ENCODE data around the gene ATF7IP2. TPM values are rescaled to one million over a fixed set of nuclear protein-coding genes. Genes with fewer than 3 reads are reported as not detected.

Gene ATF7IP2
- total and polyA plus RNA-seq, 4 donors: 14.3 to 60.4 (median 30.1) TPM

DNA sequence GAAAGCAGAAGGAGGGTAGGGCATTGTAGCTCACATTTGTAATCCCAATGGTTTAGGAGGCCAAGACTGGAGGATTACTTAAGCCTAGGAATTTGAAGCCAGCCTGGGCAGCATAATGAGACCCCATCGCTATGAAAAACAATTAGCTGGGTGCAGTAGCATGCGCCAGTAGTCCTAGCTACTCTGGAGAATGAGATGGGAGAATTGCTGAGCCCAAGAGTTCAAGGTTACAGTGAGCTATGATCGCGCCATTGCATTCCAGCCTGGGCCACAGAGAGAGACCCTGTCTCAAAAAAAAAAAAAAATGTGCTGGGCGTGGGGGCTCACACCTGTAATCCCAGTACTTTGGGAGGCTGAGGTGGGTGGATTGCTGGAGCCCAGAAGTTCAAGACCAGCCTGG, 5.0 kb downstream of the ATF7IP2 start:
- TF ChIP-seq TAF1 (conservative IDR thresholded peaks at IDR 0.05) (no peak), FOXA2 (IDR thresholded peaks at IDR 0.05) (no peak), RAD21 (IDR thresholded peaks at IDR 0.05) (no peak), RXRA (IDR thresholded peaks at IDR 0.05) (no peak), HNF4G (IDR thresholded peaks at IDR 0.05) (no peak), GABPA (IDR thresholded peaks at IDR 0.05 in 1 of 2, conservative IDR thresholded peaks at IDR 0.05 in 1 of 2) (no peak), SP1 (IDR thresholded peaks at IDR 0.05) (no peak), NR2F2 (IDR thresholded peaks at IDR 0.05) (no peak), HNF4A (conservative IDR thresholded peaks at IDR 0.05) (no peak), YY1 (IDR thresholded peaks at IDR 0.05) (no peak)
- TF ChIP-seq, protein P1, sequence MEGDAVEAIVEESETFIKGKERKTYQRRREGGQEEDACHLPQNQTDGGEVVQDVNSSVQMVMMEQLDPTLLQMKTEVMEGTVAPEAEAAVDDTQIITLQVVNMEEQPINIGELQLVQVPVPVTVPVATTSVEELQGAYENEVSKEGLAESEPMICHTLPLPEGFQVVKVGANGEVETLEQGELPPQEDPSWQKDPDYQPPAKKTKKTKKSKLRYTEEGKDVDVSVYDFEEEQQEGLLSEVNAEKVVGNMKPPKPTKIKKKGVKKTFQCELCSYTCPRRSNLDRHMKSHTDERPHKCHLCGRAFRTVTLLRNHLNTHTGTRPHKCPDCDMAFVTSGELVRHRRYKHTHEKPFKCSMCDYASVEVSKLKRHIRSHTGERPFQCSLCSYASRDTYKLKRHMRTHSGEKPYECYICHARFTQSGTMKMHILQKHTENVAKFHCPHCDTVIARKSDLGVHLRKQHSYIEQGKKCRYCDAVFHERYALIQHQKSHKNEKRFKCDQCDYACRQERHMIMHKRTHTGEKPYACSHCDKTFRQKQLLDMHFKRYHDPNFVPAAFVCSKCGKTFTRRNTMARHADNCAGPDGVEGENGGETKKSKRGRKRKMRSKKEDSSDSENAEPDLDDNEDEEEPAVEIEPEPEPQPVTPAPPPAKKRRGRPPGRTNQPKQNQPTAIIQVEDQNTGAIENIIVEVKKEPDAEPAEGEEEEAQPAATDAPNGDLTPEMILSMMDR (IDR thresholded peaks at IDR 0.05; ENCODE audit: low read depth, low read length, missing input control): no peak
- TF ChIP-seq, protein P2, sequence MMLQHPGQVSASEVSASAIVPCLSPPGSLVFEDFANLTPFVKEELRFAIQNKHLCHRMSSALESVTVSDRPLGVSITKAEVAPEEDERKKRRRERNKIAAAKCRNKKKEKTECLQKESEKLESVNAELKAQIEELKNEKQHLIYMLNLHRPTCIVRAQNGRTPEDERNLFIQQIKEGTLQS (IDR thresholded peaks at IDR 0.05): no peak
- TF ChIP-seq, protein P3, sequence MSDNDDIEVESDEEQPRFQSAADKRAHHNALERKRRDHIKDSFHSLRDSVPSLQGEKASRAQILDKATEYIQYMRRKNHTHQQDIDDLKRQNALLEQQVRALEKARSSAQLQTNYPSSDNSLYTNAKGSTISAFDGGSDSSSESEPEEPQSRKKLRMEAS (IDR thresholded peaks at IDR 0.05): no peak
- TF ChIP-seq, protein P4, sequence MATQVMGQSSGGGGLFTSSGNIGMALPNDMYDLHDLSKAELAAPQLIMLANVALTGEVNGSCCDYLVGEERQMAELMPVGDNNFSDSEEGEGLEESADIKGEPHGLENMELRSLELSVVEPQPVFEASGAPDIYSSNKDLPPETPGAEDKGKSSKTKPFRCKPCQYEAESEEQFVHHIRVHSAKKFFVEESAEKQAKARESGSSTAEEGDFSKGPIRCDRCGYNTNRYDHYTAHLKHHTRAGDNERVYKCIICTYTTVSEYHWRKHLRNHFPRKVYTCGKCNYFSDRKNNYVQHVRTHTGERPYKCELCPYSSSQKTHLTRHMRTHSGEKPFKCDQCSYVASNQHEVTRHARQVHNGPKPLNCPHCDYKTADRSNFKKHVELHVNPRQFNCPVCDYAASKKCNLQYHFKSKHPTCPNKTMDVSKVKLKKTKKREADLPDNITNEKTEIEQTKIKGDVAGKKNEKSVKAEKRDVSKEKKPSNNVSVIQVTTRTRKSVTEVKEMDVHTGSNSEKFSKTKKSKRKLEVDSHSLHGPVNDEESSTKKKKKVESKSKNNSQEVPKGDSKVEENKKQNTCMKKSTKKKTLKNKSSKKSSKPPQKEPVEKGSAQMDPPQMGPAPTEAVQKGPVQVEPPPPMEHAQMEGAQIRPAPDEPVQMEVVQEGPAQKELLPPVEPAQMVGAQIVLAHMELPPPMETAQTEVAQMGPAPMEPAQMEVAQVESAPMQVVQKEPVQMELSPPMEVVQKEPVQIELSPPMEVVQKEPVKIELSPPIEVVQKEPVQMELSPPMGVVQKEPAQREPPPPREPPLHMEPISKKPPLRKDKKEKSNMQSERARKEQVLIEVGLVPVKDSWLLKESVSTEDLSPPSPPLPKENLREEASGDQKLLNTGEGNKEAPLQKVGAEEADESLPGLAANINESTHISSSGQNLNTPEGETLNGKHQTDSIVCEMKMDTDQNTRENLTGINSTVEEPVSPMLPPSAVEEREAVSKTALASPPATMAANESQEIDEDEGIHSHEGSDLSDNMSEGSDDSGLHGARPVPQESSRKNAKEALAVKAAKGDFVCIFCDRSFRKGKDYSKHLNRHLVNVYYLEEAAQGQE (IDR thresholded peaks at IDR 0.05): no peak
- TF ChIP-seq, protein P5, sequence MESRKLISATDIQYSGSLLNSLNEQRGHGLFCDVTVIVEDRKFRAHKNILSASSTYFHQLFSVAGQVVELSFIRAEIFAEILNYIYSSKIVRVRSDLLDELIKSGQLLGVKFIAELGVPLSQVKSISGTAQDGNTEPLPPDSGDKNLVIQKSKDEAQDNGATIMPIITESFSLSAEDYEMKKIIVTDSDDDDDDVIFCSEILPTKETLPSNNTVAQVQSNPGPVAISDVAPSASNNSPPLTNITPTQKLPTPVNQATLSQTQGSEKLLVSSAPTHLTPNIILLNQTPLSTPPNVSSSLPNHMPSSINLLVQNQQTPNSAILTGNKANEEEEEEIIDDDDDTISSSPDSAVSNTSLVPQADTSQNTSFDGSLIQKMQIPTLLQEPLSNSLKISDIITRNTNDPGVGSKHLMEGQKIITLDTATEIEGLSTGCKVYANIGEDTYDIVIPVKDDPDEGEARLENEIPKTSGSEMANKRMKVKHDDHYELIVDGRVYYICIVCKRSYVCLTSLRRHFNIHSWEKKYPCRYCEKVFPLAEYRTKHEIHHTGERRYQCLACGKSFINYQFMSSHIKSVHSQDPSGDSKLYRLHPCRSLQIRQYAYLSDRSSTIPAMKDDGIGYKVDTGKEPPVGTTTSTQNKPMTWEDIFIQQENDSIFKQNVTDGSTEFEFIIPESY (IDR thresholded peaks at IDR 0.05): no peak
- H3K9ac ChIP-seq (ENCODE audit: low read depth in 1 of 2, low read length in 2 of 2): no peak overlapping the region
- no peak for DNase-seq (ENCODE audit: low spot score)
- WGBS: 97% methylated on average over 5 of the region's 5 CpGs
- H3K4me3 ChIP-seq (ENCODE audit: low read depth in 1 of 3, low read length in 3 of 3): no peak overlapping the region
- H3K27ac ChIP-seq (ENCODE audit: low read depth in 1 of 2, low read length in 2 of 2): no peak overlapping the region
- H3K36me3 ChIP-seq (ENCODE audit: control insufficient read depth in 4 of 4, insufficient read depth in 3 of 4, low read depth in 1 of 4, low read length in 3 of 4): no peaks in the 10 kb centered on the region
- H3K9me3 ChIP-seq (ENCODE audit: control insufficient read depth in 4 of 4, low read length in 3 of 4): no peaks in the 10 kb centered on the region
- peaks cover 0 to 22% (median 6%) of the 10 kb centered on the region in 4 donors for H3K4me1 ChIP-seq (ENCODE audit: control insufficient read depth in 4 of 4, insufficient read depth in 4 of 4, low read length in 3 of 4)
- no peaks in the 10 kb centered on the region for H3K27me3 ChIP-seq (ENCODE audit: control insufficient read depth in 4 of 4, insufficient read depth in 4 of 4, low read length in 3 of 4)

DNA sequence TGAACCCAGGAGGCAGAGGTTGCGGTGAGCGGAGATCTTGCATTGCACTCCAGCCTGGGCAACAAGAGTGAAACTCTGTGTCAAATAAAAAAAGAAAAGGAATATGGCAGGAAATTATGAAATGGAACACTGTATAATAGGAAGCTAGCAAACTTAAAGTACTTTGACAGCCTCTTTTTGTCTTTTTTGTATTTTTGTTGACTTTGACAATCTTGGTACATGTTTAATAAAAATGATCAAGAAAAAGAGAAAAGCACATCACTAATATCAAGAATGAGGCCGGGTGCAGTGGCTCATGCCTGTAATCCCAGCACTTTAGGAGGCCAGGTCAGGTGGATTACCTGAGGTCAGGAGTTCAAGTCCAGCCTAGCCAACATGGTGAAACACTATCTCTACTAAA, 5.5 kb downstream of the ATF7IP2 start:
- Histone ChIP-seq H3K9me3 (ENCODE audit: control insufficient read depth in 4 of 4, low read length in 3 of 4) (no peaks in the 10 kb centered on the region), H3K9ac (ENCODE audit: low read depth in 1 of 2, low read length in 2 of 2) (no peak overlapping the region), H3K4me1 (ENCODE audit: control insufficient read depth in 4 of 4, insufficient read depth in 4 of 4, low read length in 3 of 4) (peaks cover 0 to 22% (median 6%) of the 10 kb centered on the region in 4 donors), H3K36me3 (ENCODE audit: control insufficient read depth in 4 of 4, insufficient read depth in 3 of 4, low read depth in 1 of 4, low read length in 3 of 4) (no peaks in the 10 kb centered on the region), H3K27ac (ENCODE audit: low read depth in 1 of 2, low read length in 2 of 2) (no peak overlapping the region), H3K4me3 (ENCODE audit: low read depth in 1 of 3, low read length in 3 of 3) (no peak overlapping the region), H3K27me3 (ENCODE audit: control insufficient read depth in 4 of 4, insufficient read depth in 4 of 4, low read length in 3 of 4) (no peaks in the 10 kb centered on the region)
- no peak for DNase-seq (ENCODE audit: low spot score)
- WGBS: 95% methylated on average over 3 of the region's 3 CpGs
- TF ChIP-seq HNF4G (IDR thresholded peaks at IDR 0.05) (no peak), RAD21 (IDR thresholded peaks at IDR 0.05) (no peak), JUND (IDR thresholded peaks at IDR 0.05) (no peak), FOXA1 (IDR thresholded peaks at IDR 0.05) (no peak), SP1 (IDR thresholded peaks at IDR 0.05) (no peak), HNF4A (conservative IDR thresholded peaks at IDR 0.05) (no peak), YY1 (IDR thresholded peaks at IDR 0.05) (no peak), TAF1 (conservative IDR thresholded peaks at IDR 0.05) (no peak), GABPA (IDR thresholded peaks at IDR 0.05 in 1 of 2, conservative IDR thresholded peaks at IDR 0.05 in 1 of 2) (no peak), RXRA (IDR thresholded peaks at IDR 0.05) (no peak), FOXA2 (IDR thresholded peaks at IDR 0.05) (no peak)
- TF ChIP-seq, protein P5 (IDR thresholded peaks at IDR 0.05): no peak
- TF ChIP-seq, protein P2 (IDR thresholded peaks at IDR 0.05): no peak
- TF ChIP-seq, protein P4 (IDR thresholded peaks at IDR 0.05): no peak
